Type B pancreatic cell (in vitro differentiated cells): ENCODE results near the gene ADIRF. TPM values are rescaled to one million over a fixed set of nuclear protein-coding genes. Genes with fewer than 3 reads are reported as not detected.
"Not testable (repeated sequence)": the region's sequence is repeated elsewhere in the genome, so short reads cannot be mapped to it uniquely, and the experiment has no call there.

Experiments
- DNase-seq: peaks from one replicate; pipeline ENCODE4 v3.0.0; 2021; ENCODE audit warnings: mixed read lengths; ENCODE audit not compliant: unreplicated experiment; ENCODE audit errors: extremely low spot score
- H3K27ac Mint-ChIP-seq: 2 replicates; pipeline ENCODE4 v1.8.0; 2021; ENCODE audit warnings: mild to moderate bottlenecking, mixed read lengths
- H3K27me3 Mint-ChIP-seq: 2 replicates; pipeline ENCODE4 v1.8.0; 2021; ENCODE audit warnings: mixed read lengths
- H3K36me3 Mint-ChIP-seq: 2 replicates; pipeline ENCODE4 v1.8.0; 2021; ENCODE audit warnings: mixed read lengths
- H3K4me1 Mint-ChIP-seq: one replicate; pipeline ENCODE4 v1.8.0; 2021; ENCODE audit warnings: mixed read lengths; ENCODE audit not compliant: unreplicated experiment
- H3K4me3 Mint-ChIP-seq: 2 replicates; pipeline ENCODE4 v1.8.0; 2021; ENCODE audit warnings: mild to moderate bottlenecking, mixed read lengths
- H3K9me3 Mint-ChIP-seq: 2 replicates; pipeline ENCODE4 v1.8.0; 2021; ENCODE audit warnings: mixed read lengths
- total RNA-seq: library from RNA; stranded (reverse); gene quantifications from 2 replicates; pipeline ENCODE4 v1.2.1, GENCODE V29; 2021; ENCODE audit warnings: low replicate concordance
- TF ChIP-seq, protein P1 (sequence below): fragments of 200-600 bp; sonication (generic); conservative IDR thresholded peaks from 2 replicates; pipeline ENCODE4 v1.5.0; 2021; ENCODE audit warnings: antibody characterized with exemption, mild to moderate bottlenecking

ADIRF gene
- total RNA-seq, 1 donor from 2014 or later: not detected

GRCh38 chr10:86951184-86951761, 17.0 kb upstream of the ADIRF start:
- Mint-ChIP-seq H3K27me3 (peaks cover 4% of the 10 kb centered on the region), H3K27ac (peak overlapping the region; percentile 86), H3K4me3 (no peak overlapping the region), H3K4me1 (peaks cover 23% of the 10 kb centered on the region), H3K36me3 (peaks cover 8% of the 10 kb centered on the region), H3K9me3 (peaks cover 14% of the 10 kb centered on the region)
- TF ChIP-seq, protein P1, sequence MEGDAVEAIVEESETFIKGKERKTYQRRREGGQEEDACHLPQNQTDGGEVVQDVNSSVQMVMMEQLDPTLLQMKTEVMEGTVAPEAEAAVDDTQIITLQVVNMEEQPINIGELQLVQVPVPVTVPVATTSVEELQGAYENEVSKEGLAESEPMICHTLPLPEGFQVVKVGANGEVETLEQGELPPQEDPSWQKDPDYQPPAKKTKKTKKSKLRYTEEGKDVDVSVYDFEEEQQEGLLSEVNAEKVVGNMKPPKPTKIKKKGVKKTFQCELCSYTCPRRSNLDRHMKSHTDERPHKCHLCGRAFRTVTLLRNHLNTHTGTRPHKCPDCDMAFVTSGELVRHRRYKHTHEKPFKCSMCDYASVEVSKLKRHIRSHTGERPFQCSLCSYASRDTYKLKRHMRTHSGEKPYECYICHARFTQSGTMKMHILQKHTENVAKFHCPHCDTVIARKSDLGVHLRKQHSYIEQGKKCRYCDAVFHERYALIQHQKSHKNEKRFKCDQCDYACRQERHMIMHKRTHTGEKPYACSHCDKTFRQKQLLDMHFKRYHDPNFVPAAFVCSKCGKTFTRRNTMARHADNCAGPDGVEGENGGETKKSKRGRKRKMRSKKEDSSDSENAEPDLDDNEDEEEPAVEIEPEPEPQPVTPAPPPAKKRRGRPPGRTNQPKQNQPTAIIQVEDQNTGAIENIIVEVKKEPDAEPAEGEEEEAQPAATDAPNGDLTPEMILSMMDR: no peak
- no peak for DNase-seq

GRCh38 chr10:86952106-86952505, 16.2 kb upstream of the ADIRF start:
- Mint-ChIP-seq H3K36me3 (peaks cover 8% of the 10 kb centered on the region), H3K9me3 (peaks cover 14% of the 10 kb centered on the region), H3K4me3 (no peak overlapping the region), H3K27me3 (no peaks in the 10 kb centered on the region), H3K27ac (no peak overlapping the region), H3K4me1 (peaks cover 17% of the 10 kb centered on the region)
- TF ChIP-seq, protein P1: no peak
- no peak for DNase-seq

DNA sequence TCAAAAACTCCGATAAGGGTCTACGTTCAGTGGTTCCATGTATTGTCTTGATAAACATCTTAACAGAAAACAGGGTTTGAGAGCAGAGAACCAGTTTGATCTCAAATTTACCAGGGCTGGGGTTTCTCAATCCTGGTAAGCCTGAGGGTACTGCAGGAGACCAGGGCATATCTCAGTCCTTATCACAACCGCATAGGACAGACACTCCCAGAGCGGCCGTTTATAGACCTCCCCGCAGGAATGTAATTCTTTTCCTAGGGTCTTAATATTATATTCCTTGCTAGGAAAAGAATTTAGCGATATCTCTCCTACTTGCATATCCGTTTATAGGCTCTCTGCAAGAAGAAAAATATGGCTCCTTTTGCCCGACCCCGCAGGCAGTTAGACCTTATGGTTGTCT, 15.6 kb upstream of the ADIRF start:
- peaks cover 14% of the 10 kb centered on the region for H3K9me3 Mint-ChIP-seq
- H3K27ac Mint-ChIP-seq, H3K27me3 Mint-ChIP-seq, DNase-seq, H3K36me3 Mint-ChIP-seq, H3K4me3 Mint-ChIP-seq: not testable (repeated sequence)
- peaks cover 17% of the 10 kb centered on the region for H3K4me1 Mint-ChIP-seq

GRCh38 chr10:86953747-86954680, 14.3 kb upstream of the ADIRF start:
- H3K27me3 Mint-ChIP-seq: no peaks in the 10 kb centered on the region
- no peak for DNase-seq
- TF ChIP-seq, protein P1: no peak
- H3K4me3 Mint-ChIP-seq: peak overlapping the region; percentile 64
- peaks cover 14% of the 10 kb centered on the region for H3K9me3 Mint-ChIP-seq
- H3K36me3 Mint-ChIP-seq: peaks cover 8% of the 10 kb centered on the region
- H3K27ac Mint-ChIP-seq: peak overlapping the region; percentile 72
- peaks cover 21% of the 10 kb centered on the region for H3K4me1 Mint-ChIP-seq

- H3K36me3 Mint-ChIP-seq: peaks cover 8% of the 10 kb centered on the region
- peaks cover 26% of the 10 kb centered on the region for H3K4me1 Mint-ChIP-seq
- peak overlapping the region; percentile 72 for H3K27ac Mint-ChIP-seq
- TF ChIP-seq, protein P1: no peak
- peak overlapping the region; percentile 64 for H3K4me3 Mint-ChIP-seq
- H3K27me3 Mint-ChIP-seq: no peaks in the 10 kb centered on the region
- no peak for DNase-seq
- peaks cover 14% of the 10 kb centered on the region for H3K9me3 Mint-ChIP-seq
Observed at GRCh38 chr10:86954681-86955500, 13.4 kb upstream of the ADIRF start.
